HG02763 (cell line): ENCODE results near the gene ZNF385B.
A peak's percentile ranks its signal among the peaks of the same experiment; 100 is the strongest.
"Not testable (repeated sequence)": the region's sequence is repeated elsewhere in the genome, so short reads cannot be mapped to it uniquely, and the experiment has no call there.

Source experiments
- ATAC-seq: cut with Tn5 transposase; IDR thresholded peaks from one replicate; pipeline ENCODE4 v1.9.1; 2021; ENCODE audit warnings: mild to moderate bottlenecking, moderate library complexity; ENCODE audit not compliant: unreplicated experiment

ZNF385B gene

GRCh38 chr2:179861416-179862067 is at the start of gene ZNF385B:
Gene ZNF385B (minus strand): TSS chr2:179861612.
- no peak for ATAC-seq

- ATAC-seq: no peak
Measured at GRCh38 chr2:179910735-179911113, 49.3 kb upstream of the ZNF385B start.

- no peak for ATAC-seq
Measured at GRCh38 chr2:179909845-179910734, 48.7 kb upstream of the ZNF385B start.

GRCh38 chr2:179900655-179901054 is 39.2 kb upstream of the ZNF385B start:
- no peak for ATAC-seq

GRCh38 chr2:179899666-179900065 is 38.3 kb upstream of the ZNF385B start:
- ATAC-seq: no peak

DNA sequence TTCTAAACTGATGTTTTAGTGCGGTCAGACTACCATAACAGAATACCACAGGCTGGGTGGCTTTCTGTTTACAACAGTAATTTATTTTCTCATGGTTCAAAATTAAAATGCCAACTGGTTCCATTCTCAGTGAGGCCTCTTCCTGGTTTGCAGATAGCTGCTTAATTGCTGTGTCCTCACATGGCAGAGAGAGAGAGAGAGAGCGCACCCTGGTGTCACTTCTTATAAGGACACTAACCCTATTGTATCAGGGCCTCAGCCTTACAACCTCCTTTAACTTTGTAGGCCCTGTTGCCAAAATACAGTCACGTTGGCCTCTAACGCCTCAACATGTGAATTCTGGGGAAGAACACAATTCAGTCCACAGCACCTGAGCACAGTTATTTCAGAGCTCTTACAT is 37.5 kb upstream of the ZNF385B start:
- peak; percentile 76 for ATAC-seq

DNA sequence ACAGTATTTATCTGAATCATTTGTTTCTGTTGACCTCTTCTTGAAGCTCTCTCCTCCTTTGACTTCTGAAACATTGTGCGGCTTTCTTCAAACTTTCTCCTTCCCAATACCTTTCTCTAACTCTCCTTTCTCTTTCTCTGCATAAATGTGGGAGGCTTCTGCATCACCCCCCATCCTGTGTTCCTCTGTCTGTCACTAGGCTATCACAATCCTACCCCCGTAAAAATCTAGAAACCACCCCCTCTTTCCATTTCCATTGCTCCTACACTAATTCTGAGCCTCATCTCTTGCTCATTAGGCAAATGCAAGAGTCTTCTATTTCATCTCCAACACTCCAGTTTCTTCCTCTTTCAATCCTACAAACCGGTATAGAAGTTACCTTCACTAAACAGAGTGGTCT is 32.2 kb upstream of the ZNF385B start:
- ATAC-seq: no peak

DNA sequence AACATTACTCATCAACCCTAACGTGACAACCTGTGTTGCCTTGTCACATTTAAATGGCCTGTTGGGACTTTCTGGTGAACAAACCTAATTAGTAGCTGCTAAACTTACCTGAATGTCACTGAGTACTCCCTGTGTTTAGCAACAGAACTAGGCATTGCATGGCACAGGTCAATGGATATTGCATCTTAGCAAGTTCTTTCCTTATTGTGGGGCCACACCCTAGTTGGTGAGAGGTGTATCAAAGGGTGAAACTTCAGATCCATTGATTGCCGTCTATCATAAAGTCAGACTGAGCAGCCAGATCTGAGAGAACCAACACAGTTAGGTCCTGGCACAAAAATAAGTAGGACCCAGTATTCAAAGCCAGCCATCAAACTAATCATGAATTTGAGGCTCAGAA is 29.8 kb upstream of the ZNF385B start:
- ATAC-seq: no peak

DNA sequence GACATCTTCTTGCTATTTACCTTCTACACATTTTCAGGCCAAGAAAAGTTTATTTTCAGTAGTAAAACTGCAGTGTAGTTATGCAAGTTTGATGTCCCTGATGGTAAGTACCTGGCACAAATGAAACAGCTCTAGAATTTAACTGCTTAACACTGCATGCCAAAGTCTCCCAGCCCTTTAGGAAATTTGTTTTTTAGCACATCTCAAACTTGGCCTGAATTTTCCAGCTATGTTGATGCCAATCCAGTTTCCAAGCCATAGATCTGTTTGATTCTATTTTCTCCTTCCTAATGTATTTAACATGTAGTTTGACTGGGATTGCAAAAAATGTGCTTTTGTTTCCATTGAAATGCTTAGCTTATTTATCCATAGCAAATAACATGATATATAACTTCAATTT is 29.3 kb upstream of the ZNF385B start:
- ATAC-seq: no peak

- not testable (repeated sequence) for ATAC-seq
Measured at GRCh38 chr2:179888642-179889041, 27.2 kb upstream of the ZNF385B start.

DNA sequence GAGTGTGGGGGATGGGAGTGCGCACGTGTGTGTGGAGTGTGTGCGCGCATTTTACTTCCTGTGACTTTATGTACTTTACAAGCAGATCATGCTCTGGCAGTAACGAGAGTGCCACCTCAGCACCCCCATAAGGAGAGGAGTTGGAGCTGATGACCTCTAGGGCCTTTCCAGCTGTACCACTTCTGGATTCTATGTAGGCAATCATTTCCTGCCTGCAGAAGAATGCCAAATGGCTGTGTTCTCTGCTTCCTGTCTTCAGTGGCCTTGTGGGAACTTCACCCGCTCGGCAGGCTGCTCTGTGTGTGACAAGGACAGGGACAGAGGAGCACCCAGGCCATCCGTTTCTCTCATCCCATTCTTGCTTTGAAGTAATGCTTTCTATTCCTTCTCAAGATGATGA is 22.8 kb upstream of the ZNF385B start:
- no peak for ATAC-seq

GRCh38 chr2:179882851-179883806 is 21.7 kb upstream of the ZNF385B start:
- no peak for ATAC-seq

- ATAC-seq: no peak
Measured at GRCh38 chr2:179877601-179878364, 16.4 kb upstream of the ZNF385B start.

GRCh38 chr2:179876266-179876665 is 14.9 kb upstream of the ZNF385B start:
- no peak for ATAC-seq

- no peak for ATAC-seq
Measured at GRCh38 chr2:179875864-179876263, 14.5 kb upstream of the ZNF385B start.

DNA sequence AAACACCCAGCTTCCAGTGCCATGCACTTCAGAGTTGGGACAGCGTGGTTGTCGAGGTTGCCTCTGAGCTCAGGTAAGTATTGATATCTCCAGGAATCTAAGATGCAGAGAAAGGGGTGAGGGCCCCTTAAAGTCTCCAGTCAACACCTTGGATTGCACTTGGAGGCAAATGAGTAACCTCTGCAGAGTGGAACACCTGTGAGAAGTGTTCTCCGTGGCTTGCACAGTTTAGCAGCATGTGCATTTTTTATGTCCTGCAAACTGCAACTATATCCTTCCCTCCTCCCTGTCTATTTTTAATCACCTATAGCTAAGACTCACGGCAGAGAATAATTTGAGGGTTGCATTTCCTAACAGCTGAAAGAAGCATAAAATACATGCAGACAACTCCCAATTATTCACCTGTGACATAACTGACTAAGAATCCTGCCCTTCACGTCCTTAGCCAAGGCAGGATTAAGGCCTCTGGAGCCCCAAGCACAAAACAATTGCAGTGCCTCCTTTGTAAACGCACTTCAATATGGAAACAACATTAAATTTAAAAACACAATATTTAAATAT is 1.6 kb upstream of the ZNF385B start:
- no peak for ATAC-seq

DNA sequence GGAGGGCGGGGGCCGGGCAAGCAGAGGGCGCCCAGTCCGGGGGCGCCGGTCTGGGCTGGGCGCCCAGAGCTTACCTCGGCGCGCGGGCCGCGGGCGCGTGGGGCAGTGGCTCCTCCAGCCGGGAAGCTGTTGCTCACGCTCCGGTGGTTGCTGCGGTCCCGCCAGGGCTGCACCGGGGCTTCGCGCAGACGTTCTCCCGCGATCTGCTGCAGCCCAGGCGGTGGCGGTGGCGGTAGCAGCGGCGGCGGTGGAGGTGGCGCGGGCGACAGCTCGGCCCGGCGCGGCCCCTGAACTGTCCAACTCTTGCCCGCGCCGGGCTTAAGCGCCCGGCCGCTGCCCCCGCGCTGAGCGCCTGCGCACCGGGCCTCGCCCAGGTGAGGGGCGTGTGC is 391 bp downstream of the ZNF385B start:
- ATAC-seq: no peak

- no peak for ATAC-seq
Measured at GRCh38 chr2:179860255-179861026, 971 bp downstream of the ZNF385B start.

GRCh38 chr2:179859523-179859922 is 1.9 kb downstream of the ZNF385B start:
- no peak for ATAC-seq
